HG02885 (cell line): ENCODE measurements around the gene TPP2.

ENCODE experiments used
- ATAC-seq: cut with Tn5 transposase; IDR thresholded peaks from one replicate; pipeline ENCODE4 v1.9.1; 2021; ENCODE audit warnings: mild to moderate bottlenecking; ENCODE audit not compliant: unreplicated experiment, poor library complexity

Gene TPP2

DNA sequence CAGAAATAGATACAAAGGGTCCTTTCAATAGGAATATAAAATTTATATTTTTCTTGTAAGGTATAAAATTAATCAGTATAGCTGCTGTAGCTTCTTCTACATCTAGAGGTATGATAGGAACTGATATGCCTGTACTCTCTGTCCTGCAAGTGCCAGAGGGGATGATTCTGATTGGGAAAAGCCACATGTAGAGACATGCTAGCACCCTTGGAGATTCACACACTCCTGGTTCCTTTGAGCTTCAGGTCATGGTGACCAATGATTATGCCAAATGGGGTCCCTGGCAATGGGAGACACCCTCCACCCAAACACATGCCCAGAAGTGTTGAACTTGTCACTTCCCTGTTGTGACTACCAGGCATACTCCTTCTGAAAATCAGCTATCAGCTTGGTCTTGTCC is 112.8 kb downstream of the TPP2 start:
- ATAC-seq, result no peak

DNA sequence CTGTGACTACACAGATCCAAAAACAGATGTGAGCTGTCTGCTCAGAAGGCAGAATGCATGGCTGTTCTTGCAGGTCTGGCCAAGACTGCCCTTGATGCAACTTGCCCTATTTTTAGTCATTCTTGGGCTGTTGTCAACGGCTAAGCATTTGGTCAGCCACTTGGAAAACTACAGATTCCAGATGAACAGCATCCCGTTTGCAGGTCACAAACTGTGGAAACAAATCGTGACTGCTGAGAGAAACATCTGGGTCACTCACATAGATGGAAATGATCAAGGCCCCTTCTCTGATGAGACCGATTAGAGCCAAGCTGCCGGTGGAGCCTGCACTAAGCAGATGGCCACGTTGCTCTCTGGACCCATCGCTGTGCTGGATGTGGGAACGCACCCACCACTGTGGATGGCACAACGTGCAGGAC is 113.5 kb downstream of the TPP2 start:
- no peak for ATAC-seq

DNA sequence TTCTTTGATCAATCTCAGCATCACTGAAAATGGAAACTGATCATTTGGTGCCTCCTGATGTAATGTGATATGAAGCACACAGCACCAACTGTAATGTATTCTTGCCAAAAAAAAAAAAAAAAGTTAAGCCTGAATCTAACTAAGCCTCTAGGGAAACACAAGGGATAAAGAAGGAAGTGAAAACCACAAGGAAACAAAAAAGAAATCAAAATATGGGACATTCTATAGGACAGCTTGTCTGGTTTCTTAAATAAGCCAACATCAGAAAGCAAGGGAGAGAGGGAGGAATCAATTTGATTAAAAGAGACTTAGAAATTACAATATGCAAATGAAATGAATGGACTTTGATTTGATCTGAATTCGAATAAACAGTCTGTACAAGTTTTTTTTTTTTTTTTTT is 118.7 kb downstream of the TPP2 start:
- ATAC-seq, result no peak

DNA sequence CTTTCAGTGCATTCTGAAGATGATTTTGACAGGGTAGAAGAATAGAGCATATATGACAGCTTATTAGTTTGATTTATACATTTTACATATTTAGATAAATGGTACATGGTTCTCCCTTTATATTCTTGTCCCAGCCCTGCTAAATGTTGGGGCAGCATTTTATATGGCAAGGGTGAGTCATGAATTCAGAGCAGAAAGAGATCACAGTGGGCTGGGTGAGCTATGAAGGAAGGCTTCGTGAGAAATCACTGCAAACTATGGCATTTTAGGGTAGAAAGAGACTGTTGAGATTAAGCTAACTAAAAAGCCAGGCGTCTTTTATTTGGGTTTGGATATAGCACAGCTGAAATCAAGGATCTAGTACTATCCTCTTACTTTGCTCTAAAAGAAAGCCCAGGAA is 122.0 kb downstream of the TPP2 start:
- ATAC-seq, result no peak

DNA sequence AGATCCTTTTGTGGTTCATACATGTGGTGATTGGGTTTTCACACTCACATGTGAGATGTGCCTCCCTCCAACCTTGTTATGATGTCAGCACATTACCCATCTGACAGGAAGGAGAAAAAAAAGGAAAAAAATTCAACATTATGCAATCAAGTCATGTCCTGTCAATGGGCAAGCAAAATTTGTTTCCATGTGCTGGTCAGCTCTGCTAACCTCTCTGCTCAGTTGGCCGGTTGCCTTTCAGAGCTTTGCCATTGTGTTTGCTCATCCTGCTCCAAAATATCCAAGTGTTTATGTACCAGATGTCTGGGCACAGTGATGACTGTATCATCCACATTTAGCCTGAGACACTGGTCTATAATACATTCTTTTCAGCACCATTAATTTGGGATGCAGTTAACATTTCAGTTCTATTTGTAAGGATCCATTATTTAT is 125.0 kb downstream of the TPP2 start:
- ATAC-seq, result no peak

DNA sequence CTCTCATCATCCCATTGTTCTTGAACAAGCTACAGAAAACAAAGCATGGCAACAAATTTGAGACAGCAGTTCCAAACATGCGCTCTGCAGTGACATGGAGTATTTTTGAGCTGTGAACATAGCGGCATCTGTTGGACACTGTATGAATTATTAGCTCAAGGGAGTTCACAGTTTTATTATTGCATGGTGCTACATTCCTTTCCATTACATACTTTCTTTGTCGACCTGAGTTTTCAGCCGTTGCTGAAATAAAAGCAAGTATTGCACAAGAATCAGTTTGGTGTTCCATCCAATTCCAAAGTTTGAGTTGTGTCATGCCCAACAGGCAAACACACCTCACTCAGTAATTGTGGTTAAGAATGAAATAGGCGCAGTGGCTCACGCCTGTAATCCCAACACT is 128.1 kb downstream of the TPP2 start:
- ATAC-seq, result no peak

DNA sequence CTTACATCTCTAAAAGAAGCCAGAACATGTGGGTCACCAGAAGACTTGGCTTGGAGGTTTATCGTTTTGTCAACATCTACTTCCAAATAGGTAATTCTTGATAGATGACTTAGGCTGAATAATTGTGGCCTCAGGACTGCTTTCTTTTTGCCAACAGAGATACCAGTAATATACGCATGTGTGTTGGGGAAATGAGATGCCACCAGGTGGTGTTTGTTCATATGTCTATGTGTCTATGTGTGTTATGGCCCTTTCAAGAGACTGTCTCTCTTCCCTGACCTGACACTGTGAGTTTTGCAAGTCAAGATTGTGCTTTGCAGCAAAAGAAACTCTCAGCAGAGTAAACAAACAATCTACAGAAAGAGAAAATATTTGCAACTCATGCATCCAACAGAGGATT is 129.6 kb downstream of the TPP2 start:
- no peak for ATAC-seq
